ENCODE data around the gene SAP30BP.
"Not testable (repeated sequence)": the region's sequence is repeated elsewhere in the genome, so short reads cannot be mapped to it uniquely, and the experiment has no call there.

The SAP30BP gene

DNA sequence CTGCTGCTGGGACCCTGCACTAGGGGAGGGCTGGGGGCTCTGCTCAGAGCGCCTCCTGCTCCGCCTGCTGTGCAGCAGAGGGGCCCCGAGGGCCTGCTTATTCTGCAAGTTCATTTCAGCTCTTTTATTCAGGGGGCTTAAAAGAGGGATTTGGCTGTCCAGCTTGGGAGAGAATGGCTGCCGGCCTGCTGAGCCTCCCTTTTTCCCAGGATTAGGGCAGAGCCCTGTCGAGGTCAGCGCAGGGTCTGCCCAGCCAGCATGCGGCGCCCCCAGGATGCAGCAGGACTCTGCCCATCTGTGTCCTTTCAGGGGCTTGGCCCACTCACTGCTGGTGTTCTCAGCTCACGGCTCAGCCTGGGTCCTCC lies 32.8 kb upstream of the SAP30BP start:
- DNase-seq: no peak

GRCh38 chr17:75634754-75635609 lies 32.2 kb upstream of the SAP30BP start:
- DNase-seq: no peak

GRCh38 chr17:75635610-75636202 lies 31.4 kb upstream of the SAP30BP start:
- no peak for DNase-seq

DNA sequence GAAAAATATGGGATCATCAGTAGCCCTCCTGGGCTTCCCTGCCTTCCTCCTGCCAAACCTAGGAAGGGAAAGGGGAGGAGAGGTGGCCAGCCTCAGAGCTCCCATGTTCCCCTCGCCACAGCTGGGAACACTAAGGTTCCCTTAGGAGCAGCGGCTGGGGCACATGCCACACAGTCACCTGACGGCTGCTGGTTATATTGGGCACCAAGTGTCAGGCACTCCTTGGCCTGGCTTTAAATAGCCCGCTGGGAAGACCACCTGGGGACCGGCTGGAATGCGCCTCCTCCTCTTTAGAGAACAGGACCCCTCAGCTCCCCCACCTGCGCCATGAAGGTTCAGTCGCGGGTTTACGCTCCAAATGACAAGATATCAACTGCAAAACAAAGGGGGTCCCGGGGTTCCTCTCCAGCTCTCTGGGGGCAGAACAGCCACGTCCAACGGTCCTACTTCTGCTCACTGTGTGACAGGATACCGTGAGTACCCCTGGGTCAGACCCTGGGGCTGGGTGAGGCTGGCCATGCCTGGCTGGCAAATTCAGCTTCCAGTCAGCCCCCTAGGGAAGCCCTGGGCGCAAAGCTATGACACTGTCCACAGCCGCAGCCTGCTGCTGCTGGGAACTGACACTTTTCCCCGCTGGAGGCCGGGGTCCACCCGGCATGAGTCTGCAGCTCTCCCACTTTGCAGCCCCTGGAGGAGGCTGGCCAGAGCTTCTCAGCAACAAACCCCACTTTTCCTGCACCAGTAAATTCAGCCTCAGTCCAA lies 30.6 kb upstream of the SAP30BP start:
- no peak for DNase-seq

- DNase-seq: no peak
These were observed 30.0 kb upstream of the SAP30BP start for GRCh38 chr17:75637143-75637538.

DNA sequence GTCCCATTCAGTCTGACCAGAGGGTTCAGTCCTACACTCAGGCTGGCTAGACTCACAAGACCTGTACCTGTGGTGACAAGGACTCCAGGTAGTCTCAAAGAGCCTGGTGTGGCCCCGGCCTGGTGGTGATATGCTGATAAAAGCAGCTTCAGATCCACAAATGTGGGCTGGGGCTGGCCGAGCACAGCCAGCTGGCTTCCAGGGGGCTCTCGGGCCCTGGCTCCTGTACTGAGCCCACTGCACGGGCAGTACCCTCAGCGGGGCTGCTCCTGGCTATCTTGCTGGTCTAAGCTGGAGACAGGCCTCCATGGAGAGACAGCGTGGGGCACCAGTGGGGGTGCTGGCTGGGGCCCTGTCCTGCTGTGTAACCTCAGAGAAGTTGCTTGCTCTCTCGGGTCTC lies 29.6 kb upstream of the SAP30BP start:
- DNase-seq: no peak

DNA sequence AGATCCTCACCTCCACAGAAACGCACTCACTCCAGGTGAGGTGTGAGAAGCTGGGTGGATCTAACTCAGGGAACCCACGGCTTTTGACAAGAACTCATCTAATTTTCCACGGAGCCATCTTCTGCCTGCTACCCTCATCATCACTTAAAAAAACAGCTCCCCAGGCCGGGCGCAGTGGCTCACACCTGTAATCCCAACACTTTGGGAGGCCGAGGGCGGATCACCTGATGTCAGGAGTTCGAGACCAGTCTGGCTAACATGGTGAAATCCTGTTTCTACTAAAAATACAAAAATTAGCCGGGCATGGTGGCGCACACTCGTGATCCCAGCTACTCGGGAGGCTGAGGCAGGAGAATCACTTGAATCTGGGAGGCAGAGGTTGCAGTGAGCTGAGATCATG lies 29.1 kb upstream of the SAP30BP start:
- DNase-seq: not testable (repeated sequence)

DNA sequence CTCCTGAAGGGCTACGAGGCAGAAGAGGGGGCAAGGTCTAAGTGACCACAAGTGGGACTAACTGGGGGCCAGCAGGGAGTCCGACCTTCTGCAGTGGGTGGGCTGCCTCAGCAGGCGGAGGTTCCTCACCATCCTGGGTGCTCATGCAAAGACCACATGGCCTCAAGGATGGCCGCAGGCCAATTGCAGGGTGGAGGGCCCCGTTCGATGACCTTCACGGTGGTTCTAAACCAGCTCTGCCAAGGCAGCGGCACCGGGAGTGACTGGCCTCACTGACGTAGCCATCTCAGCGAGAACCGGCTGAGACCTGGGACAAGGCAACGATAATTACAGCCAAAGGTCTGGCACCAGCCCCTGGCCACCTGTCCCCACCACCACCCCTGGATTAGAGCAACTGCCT lies 28.2 kb upstream of the SAP30BP start:
- DNase-seq: no peak

DNA sequence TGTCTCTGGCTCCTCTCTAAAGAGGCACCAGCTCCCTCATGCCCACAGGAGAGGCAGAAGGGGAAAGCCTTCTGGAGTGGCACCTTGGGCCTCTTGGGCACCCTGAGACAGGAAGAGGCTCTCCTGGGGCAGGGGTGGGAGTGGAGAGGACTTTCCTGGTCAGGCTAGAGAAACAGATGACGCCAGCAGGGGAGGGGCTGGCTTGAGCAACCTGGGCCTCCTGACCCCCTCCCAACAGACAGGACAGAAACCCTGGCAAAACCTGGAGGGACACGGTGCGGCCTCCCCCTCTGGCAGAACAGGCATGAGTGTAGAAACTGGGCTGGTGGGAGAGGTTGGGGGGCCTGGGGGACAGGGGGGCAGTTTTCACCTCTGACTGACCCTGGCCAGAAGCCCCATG lies 27.8 kb upstream of the SAP30BP start:
- no peak for DNase-seq

DNA sequence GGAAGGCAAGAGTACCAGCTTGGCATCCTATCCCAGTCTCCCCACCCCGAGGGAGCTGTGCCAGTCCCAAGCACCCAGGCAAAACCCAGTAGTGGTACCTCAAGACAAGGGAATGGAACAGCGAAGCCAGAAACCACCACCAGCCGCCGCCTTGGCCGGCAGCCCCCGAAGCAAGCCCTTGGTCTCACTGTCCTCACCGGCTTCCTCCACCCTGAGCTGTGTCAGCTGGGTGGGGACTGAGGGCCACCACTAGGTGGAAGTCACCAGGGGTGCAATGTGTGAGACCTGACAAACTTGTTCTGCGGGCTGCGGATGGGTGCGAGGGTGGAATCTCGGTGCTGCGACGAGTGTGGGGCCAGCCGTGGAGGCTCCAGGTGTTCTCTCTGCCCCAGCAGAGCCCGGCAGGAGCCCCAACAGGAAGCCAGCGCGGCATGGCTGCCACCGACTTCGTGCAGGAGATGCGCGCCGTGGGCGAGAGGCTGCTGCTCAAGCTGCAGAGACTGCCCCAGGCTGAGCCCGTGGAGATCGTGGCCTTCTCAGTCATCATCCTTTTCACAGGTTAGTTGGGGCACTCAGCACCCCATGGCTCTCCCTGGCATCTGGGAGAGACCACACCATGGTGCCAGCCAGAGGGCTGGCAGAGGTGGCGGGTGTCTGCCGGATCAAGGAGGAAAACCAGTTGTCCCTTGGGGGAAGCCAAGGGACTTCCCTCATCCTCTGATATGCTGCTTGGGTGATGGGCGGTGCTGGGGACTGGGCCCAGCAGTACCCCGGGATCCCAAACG lies 27.2 kb upstream of the SAP30BP start:
- DNase-seq: no peak

DNA sequence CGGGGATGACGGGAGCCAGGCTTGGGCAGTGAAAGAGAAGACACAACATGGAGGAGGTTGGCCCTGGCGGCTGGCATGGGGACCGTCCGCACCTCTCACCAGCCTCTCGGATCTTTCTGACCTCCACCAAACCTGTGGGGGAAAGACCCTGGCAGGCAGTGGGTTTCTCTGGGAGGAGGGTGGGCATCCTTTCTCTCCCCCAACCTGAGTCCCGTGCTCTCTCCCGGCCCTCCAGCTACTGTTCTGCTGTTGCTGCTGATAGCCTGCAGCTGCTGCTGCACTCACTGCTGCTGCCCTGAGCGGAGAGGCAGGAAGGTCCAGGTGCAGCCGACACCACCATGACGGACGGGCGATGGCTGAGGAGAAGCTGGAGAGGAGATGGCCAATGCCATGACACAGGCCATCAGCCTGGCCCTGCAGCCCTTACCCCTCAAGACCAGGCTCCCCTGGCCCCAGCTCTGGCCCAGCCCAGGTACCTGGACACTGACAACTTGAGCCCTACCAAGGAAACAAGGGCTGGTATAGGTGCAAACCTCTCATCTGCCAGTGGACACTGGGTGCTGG lies 26.5 kb upstream of the SAP30BP start:
- no peak for DNase-seq

GRCh38 chr17:75641343-75641742 lies 25.8 kb upstream of the SAP30BP start:
- DNase-seq: no peak

DNA sequence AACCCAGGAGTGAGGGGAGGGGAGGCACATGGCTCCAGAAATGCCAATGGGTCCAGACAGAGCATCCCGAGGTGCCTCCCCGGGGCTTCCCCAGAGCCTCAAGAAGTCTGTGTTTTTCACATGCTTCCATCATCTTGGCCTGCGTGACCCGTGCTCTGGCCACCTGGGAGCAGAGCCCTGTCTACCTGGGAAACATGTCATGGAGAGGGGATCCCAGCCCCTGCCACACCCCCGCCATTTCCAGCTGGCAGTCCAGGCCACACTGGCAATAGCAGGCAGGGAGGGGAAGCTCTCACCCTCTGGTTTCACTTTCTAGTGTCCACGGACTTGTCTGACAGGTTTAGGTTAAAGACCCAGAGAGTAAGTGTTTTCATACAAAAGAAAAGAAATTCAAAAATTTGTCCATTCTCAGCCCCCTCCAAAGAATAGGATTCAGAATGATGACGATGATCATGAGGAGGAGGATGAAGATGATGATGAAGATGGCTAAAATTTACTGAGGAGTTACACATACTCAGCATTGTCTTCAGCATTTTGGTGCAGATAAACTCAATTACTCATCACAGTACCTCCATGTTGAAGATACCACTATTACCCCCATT lies 24.9 kb upstream of the SAP30BP start:
- no peak for DNase-seq

DNA sequence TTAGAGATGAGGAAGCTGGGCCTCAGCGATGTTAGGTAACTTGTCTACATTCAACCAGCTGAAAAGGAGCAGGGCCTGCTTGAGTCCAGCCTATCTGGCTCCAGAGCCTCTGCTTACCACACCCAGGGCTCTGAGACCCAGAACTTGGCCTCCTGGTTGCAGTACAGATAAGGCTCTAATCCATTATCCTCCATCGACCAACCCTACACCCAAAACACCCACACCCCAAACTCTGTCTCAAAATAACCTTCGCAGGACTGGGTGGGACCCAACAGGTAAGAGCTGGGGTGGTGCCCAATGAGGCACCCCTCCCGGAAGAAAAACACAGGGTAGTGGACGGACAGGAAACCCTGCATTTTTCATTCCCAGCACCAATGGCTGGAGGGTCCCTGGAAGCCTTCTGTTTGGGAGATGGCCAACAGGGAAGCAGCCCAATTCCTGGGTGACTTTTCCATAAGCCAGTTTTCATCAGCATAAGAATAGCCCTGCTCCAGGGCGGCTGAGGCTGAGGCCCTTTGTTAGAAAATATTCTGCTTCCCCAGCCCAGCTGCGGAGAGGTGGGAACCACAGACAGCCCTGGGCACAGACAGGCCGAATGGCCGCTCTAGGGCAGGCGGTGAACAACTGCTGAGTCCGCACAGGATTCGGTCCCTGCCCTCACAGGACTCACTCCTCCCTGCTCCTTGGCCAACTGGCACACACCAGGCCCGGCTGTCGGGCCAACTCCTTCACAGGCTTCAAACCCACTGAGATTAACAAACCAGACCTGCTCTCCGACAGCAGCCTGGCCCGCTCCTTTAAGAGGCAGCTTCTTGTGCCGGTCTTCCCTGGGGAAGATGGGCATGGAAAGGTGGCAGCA lies 24.1 kb upstream of the SAP30BP start:
- no peak for DNase-seq

DNA sequence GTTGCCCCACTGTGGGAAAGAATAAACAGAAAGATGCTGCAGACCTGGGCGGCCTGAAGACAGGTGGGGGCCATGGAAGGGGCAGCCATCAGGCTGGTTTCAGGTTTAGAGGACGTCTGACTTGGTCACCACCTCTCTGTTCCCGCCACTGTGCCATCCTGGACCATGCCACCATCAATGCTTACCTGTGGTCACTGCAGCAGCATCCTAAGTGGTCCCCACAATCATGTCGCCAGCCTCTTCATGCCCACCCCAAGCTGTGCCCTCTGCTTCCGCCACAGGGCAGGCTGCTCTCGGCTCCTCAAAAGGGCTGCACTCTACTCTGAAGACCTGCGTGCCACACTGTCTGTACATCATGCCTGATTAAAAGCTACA lies 23.5 kb upstream of the SAP30BP start:
- DNase-seq: no peak

- no peak for DNase-seq
These were observed 21.6 kb upstream of the SAP30BP start for GRCh38 chr17:75645501-75645888.

GRCh38 chr17:75645889-75646637 lies 21.1 kb upstream of the SAP30BP start:
- DNase-seq: no peak

DNA sequence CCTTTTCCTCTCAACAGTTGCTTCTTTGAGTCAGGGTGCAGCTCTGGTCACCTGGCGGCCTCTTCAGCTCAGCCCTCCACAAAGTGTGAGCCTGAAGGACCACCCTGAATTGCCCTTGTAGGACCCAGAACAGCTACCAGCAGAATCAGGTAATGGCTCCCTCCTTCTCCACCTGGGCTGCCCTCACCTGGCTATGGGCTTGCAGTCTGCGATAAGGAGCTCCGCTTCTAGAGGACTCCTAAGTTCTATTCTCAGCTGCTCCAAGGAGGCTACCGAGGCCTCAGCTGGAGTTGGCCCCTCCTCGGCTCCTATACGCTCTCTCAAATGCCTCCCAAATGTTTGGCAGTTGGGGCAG lies 20.5 kb upstream of the SAP30BP start:
- no peak for DNase-seq

DNA sequence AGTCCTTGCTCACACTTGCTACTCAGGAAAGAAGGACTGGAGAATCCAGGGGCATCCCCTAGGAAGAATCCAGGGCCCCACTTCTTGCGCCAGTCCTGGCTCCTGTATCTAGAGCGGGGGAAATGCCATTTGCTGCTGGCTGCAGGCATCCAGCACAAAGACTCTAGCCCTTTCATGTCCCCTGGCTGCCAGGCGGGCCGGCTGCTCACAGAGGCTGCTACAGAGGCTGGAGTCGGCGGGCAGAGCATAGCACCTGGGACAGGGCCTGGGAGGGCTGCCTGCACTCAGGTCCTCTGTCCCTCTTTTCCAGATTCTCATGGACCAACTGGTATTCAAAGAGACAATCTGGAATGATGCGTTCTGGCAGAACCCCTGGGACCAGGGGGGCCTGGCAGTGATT lies 20.1 kb upstream of the SAP30BP start:
- DNase-seq: no peak

DNA sequence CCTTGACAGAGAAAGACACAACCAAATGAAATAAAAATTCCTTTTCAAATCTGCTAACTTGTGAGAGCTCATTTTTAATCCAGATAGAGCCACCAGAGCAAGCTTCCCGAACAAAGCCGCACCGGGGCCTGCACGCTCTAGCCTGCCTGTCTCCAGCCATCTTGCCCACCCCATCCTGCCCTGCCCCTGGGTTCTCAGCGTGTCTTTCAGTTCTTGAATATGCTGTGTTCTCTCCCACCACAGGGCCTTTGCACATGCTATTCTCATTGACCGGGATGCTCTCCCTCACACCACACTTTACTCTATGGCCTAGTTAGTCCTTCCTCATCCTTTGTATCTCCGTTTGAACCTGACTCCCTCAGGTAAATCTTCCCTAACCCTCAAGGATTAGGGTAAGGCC lies 19.2 kb upstream of the SAP30BP start:
- DNase-seq: no peak

GRCh38 chr17:75649687-75650086 lies 17.5 kb upstream of the SAP30BP start:
- DNase-seq: no peak
